H9 (cell line): ENCODE data around the gene SSBP2. TPM values are rescaled to one million over a fixed set of nuclear protein-coding genes. Genes with fewer than 3 reads are reported as not detected.

Experiments
- DNase-seq: peaks from one replicate; pipeline ENCODE4 v3.0.0-alpha.2; 2017
- H2AFZ ChIP-seq: one replicate; pipeline ENCODE4 v1.6.1; 2013; ENCODE audit warnings: mild to moderate bottlenecking, low read length, control low read depth, moderate library complexity
- H2AK5ac ChIP-seq: 2 replicates; pipeline ENCODE4 v1.6.1; 2013; ENCODE audit warnings: low read length, control low read depth, mixed read lengths; ENCODE audit not compliant: insufficient read length
- H2BK120ac ChIP-seq: one replicate; pipeline ENCODE4 v1.6.1; 2013; ENCODE audit warnings: low read depth, mild to moderate bottlenecking, low read length, control low read depth, inconsistent platforms; ENCODE audit not compliant: poor library complexity, severe bottlenecking
- H2BK12ac ChIP-seq: 2 replicates; pipeline ENCODE4 v1.6.1; 2013; ENCODE audit warnings: low read length, control low read depth, mixed read lengths, low read depth; ENCODE audit not compliant: insufficient read length
- H2BK15ac ChIP-seq: 2 replicates; pipeline ENCODE4 v1.6.1; 2013; ENCODE audit warnings: low read depth, low read length, control low read depth
- H2BK20ac ChIP-seq: one replicate; pipeline ENCODE4 v1.6.1; 2013; ENCODE audit warnings: low read depth, mild to moderate bottlenecking, low read length, control low read depth, inconsistent platforms; ENCODE audit not compliant: poor library complexity, severe bottlenecking
- H2BK5ac ChIP-seq: 2 replicates; pipeline ENCODE4 v1.6.1; 2013; ENCODE audit warnings: low read length, control low read depth, mixed read lengths; ENCODE audit not compliant: insufficient read length
- H3K14ac ChIP-seq: 2 replicates; pipeline ENCODE4 v1.6.1; 2013; ENCODE audit warnings: low read length, control low read depth; ENCODE audit not compliant: insufficient read depth
- H3K18ac ChIP-seq: 2 replicates; pipeline ENCODE4 v1.6.1; 2013; ENCODE audit warnings: low read depth, mild to moderate bottlenecking, mixed read lengths, low read length, control low read depth; ENCODE audit not compliant: insufficient read length
- H3K23ac ChIP-seq: 2 replicates; pipeline ENCODE4 v1.6.1; 2013; ENCODE audit warnings: low read length, control low read depth, mixed read lengths, low read depth; ENCODE audit not compliant: insufficient read length
- H3K23me2 ChIP-seq: 2 replicates; pipeline ENCODE4 v1.6.1; 2013; ENCODE audit warnings: low read depth, mild to moderate bottlenecking, mixed read lengths, low read length, control low read depth; ENCODE audit not compliant: insufficient read length, poor library complexity, severe bottlenecking
- H3K27ac ChIP-seq: 2 replicates; pipeline ENCODE4 v1.5.1; 2013; ENCODE audit warnings: low read length, control low read depth, mixed read lengths, low read depth; ENCODE audit not compliant: insufficient read length
- H3K27me3 ChIP-seq: 2 replicates; pipeline ENCODE4 v1.6.1; 2013; ENCODE audit warnings: low read length, control low read depth, inconsistent platforms; ENCODE audit not compliant: insufficient read depth
- H3K4ac ChIP-seq: 2 replicates; pipeline ENCODE4 v1.6.1; 2013; ENCODE audit warnings: low read depth, mild to moderate bottlenecking, control low read depth, inconsistent platforms, low read length, moderate library complexity
- H3K4me1 ChIP-seq: 2 replicates; pipeline ENCODE4 v1.6.1; 2013; ENCODE audit warnings: low read length, control low read depth, inconsistent platforms; ENCODE audit not compliant: insufficient read depth
- H3K4me2 ChIP-seq: 2 replicates; pipeline ENCODE4 v1.6.1; 2013; ENCODE audit warnings: low read length, control low read depth, mixed read lengths; ENCODE audit not compliant: insufficient read length, insufficient read depth
- H3K56ac ChIP-seq: 2 replicates; pipeline ENCODE4 v1.6.1; 2013; ENCODE audit warnings: low read depth, mild to moderate bottlenecking, mixed read lengths, low read length, control low read depth; ENCODE audit not compliant: insufficient read length
- H3K79me1 ChIP-seq: 2 replicates; pipeline ENCODE4 v1.6.1; 2013; ENCODE audit warnings: low read depth, mild to moderate bottlenecking, moderate library complexity, low read length, control low read depth, inconsistent platforms; ENCODE audit not compliant: insufficient read depth, poor library complexity, severe bottlenecking
- H3K79me2 ChIP-seq: 2 replicates; pipeline ENCODE4 v1.6.1; 2013; ENCODE audit warnings: low read length, control low read depth, inconsistent platforms; ENCODE audit not compliant: insufficient read depth
- H3K9ac ChIP-seq: 2 replicates; pipeline ENCODE4 v1.6.1; 2013; ENCODE audit warnings: low read length, control low read depth, mixed read lengths; ENCODE audit not compliant: insufficient read length; ENCODE audit errors: extremely low read depth
- H3K9me3 ChIP-seq: one replicate; pipeline ENCODE4 v1.6.1; 2013; ENCODE audit warnings: low read depth, low read length, inconsistent platforms; ENCODE audit not compliant: control insufficient read depth
- H3T11ph ChIP-seq: one replicate; pipeline ENCODE4 v1.6.1; 2013; ENCODE audit warnings: mild to moderate bottlenecking, low read length, control low read depth, inconsistent platforms
- H4K20me1 ChIP-seq: one replicate; pipeline ENCODE4 v1.6.1; 2013; ENCODE audit not compliant: control insufficient read depth, insufficient read length, insufficient read depth
- H4K5ac ChIP-seq: 2 replicates; pipeline ENCODE4 v1.6.1; 2013; ENCODE audit warnings: low read depth, mild to moderate bottlenecking, mixed read lengths, low read length, control low read depth; ENCODE audit not compliant: insufficient read length
- H4K8ac ChIP-seq: replicated peaks from 2 replicates; pipeline ENCODE4 v1.6.1; 2013; ENCODE audit warnings: low read length, control low read depth, mixed read lengths, low read depth; ENCODE audit not compliant: insufficient read length
- H4K91ac ChIP-seq: 2 replicates; pipeline ENCODE4 v1.6.1; 2013; ENCODE audit warnings: low read depth, mild to moderate bottlenecking, moderate library complexity, mixed read lengths, low read length, control low read depth; ENCODE audit not compliant: insufficient read length
- H3K27ac Mint-ChIP-seq, 3 experiments: 2 replicates in 2 of 3; 3 replicates in 1 of 3; pipeline ENCODE4 v1.8.0; 2020 to 2021; ENCODE audit warnings: mixed read lengths in 3 of 3, mild to moderate bottlenecking in 1 of 3, moderate library complexity in 1 of 3
- H3K27me3 Mint-ChIP-seq: 2 replicates; pipeline ENCODE4 v1.8.0; 2021; ENCODE audit warnings: low read depth, mild to moderate bottlenecking, moderate library complexity, mixed read lengths
- H3K36me3 Mint-ChIP-seq, 3 experiments: 2 replicates in 2 of 3; 3 replicates in 1 of 3; pipeline ENCODE4 v1.8.0; 2020 to 2021; ENCODE audit warnings: low read depth in 3 of 3, mixed read lengths in 3 of 3; ENCODE audit not compliant: insufficient read depth in 1 of 3
- H3K4me1 Mint-ChIP-seq, 2 experiments: 2 replicates each; pipeline ENCODE4 v1.8.0; 2020; ENCODE audit warnings: mixed read lengths in 2 of 2
- H3K4me3 Mint-ChIP-seq, 2 experiments: 2 replicates in 1 of 2; 3 replicates in 1 of 2; pipeline ENCODE4 v1.8.0; 2020 to 2021; ENCODE audit warnings: mild to moderate bottlenecking in 2 of 2, mixed read lengths in 2 of 2, moderate library complexity in 1 of 2
- H3K9me3 Mint-ChIP-seq, 2 experiments: 2 replicates in 1 of 2; 3 replicates in 1 of 2; pipeline ENCODE4 v1.8.0; 2020; ENCODE audit warnings: mild to moderate bottlenecking in 2 of 2, mixed read lengths in 2 of 2, moderate library complexity in 1 of 2
- WGBS: extraction: QIAGEN DNeasy Blood & Tissue Kit; methylation state at CpG from one replicate; pipeline ENCODE4 v1.1.7; 2013; ENCODE audit warnings: missing lambda C conversion rate, low lambda C conversion rate, mixed read lengths; ENCODE audit not compliant: insufficient read length; ENCODE audit errors: extremely low coverage; 5-methylcytosine and 5-hydroxymethylcytosine counted together
- total RNA-seq: library from RNA; stranded (reverse); gene quantifications from 2 replicates; pipeline ENCODE4 v1.2.1, GENCODE V29; 2021
- TF ChIP-seq, protein P1 (sequence below): fragments of 200-600 bp; sonication (generic); conservative IDR thresholded peaks from 3 replicates; pipeline ENCODE4 v1.8.0; 2021; ENCODE audit warnings: antibody characterized with exemption, mild to moderate bottlenecking

The SSBP2 gene
- total RNA-seq, 1 experiment from 2014 or later = 35.6 TPM

DNA sequence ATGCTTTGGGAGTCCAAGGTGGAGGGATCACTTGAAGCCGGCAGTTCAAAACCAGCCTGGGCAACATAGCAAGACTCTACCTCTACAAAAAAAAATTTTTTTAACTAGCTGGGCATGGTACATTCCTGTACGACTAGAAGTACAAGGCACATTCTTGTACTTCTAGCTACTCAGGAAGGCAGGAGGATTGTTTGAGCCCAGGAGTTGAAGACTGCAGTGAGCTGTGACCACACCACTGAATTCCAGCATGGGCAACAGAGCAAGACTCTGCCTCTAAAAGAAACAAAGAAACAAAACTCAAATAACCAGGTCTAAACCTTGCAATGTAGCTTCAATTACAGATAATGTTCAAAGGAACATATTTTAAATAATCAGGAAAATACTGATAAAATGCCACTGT is 56.2 kb downstream of the SSBP2 start:
- H3K14ac ChIP-seq = no peak overlapping the region
- H3K27me3 ChIP-seq = no peaks in the 10 kb centered on the region
- TF ChIP-seq, protein P1, sequence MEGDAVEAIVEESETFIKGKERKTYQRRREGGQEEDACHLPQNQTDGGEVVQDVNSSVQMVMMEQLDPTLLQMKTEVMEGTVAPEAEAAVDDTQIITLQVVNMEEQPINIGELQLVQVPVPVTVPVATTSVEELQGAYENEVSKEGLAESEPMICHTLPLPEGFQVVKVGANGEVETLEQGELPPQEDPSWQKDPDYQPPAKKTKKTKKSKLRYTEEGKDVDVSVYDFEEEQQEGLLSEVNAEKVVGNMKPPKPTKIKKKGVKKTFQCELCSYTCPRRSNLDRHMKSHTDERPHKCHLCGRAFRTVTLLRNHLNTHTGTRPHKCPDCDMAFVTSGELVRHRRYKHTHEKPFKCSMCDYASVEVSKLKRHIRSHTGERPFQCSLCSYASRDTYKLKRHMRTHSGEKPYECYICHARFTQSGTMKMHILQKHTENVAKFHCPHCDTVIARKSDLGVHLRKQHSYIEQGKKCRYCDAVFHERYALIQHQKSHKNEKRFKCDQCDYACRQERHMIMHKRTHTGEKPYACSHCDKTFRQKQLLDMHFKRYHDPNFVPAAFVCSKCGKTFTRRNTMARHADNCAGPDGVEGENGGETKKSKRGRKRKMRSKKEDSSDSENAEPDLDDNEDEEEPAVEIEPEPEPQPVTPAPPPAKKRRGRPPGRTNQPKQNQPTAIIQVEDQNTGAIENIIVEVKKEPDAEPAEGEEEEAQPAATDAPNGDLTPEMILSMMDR = no peak
- H3K9me3 Mint-ChIP-seq = peaks cover 0 to 6% of the 10 kb centered on the region in 2 experiments; a peak in 2 of 5 replicates
- no peaks in the 10 kb centered on the region for H3K4me1 ChIP-seq
- no peak overlapping the region for H4K5ac ChIP-seq
- H2AFZ ChIP-seq = no peak overlapping the region
- no peak overlapping the region for H3K4me2 ChIP-seq
- H2BK12ac ChIP-seq = no peak overlapping the region
- H2AK5ac ChIP-seq = no peak overlapping the region
- no peaks in the 10 kb centered on the region for H3K79me1 ChIP-seq
- H4K20me1 ChIP-seq = peaks cover 3% of the 10 kb centered on the region
- no peak for DNase-seq
- H4K8ac ChIP-seq = no peak overlapping the region
- no peak overlapping the region for H3K56ac ChIP-seq
- no peak overlapping the region for H3K9ac ChIP-seq
- H3K36me3 Mint-ChIP-seq = peaks cover 0 to 18% (median 4%) of the 10 kb centered on the region in 3 experiments; a peak in 4 of 7 replicates
- H3K9me3 ChIP-seq = no peaks in the 10 kb centered on the region
- H3T11ph ChIP-seq = no peak overlapping the region
- H3K23me2 ChIP-seq = no peaks in the 10 kb centered on the region
- H3K23ac ChIP-seq = no peak overlapping the region
- H3K27me3 Mint-ChIP-seq = no peaks in the 10 kb centered on the region
- H3K18ac ChIP-seq = no peak overlapping the region
- no peak overlapping the region for H3K4me3 Mint-ChIP-seq
- no peak overlapping the region for H2BK120ac ChIP-seq
- no peaks in the 10 kb centered on the region for H3K79me2 ChIP-seq
- no peak overlapping the region for H2BK20ac ChIP-seq
- no peak overlapping the region for H2BK15ac ChIP-seq
- no peak overlapping the region for H3K27ac Mint-ChIP-seq
- no peak overlapping the region for H2BK5ac ChIP-seq
- WGBS = no CpG with 5 or more reads among the region's 2 CpGs
- no peak overlapping the region for H3K27ac ChIP-seq
- no peak overlapping the region for H4K91ac ChIP-seq
- no peak overlapping the region for H3K4ac ChIP-seq
- H3K4me1 Mint-ChIP-seq = peaks cover 8 to 9% of the 10 kb centered on the region in 2 experiments
